ENCODE data around the gene APRT.
A peak's percentile ranks its signal among the peaks of the same experiment; 100 is the strongest.
"Not testable (repeated sequence)": the region's sequence is repeated elsewhere in the genome, so short reads cannot be mapped to it uniquely, and the experiment has no call there.

APRT gene

GRCh38 chr16:88806491-88807111 lies 5.1 kb downstream of the APRT start:
- no peak for DNase-seq

- DNase-seq: no peak
Measured at GRCh38 chr16:88805887-88806393, 5.8 kb downstream of the APRT start.

DNA sequence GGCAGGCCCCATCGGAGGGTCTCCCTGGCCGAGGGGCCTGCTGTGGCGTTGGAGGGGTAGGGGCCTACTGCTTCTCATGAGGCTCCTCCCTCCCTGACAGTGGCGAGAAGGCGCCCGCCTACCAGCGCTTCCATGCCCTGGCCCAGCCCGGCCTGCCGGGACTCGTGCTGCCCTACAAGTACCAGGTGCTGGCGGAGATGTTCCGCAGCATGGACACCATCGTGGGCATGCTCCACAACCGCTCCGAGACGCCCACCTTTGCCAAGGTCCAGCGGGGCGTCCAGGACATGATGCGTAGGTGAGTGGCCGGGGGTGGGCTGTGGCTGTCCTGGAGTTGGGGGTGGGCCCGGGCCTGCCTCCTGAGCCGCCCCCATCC lies 6.4 kb downstream of the APRT start:
- DNase-seq: no peak

GRCh38 chr16:88804552-88805339 lies 7.0 kb downstream of the APRT start:
- no peak for DNase-seq

GRCh38 chr16:88804173-88804551 lies 7.6 kb downstream of the APRT start:
- no peak for DNase-seq

GRCh38 chr16:88803264-88803987 lies 8.3 kb downstream of the APRT start, which contains the start of gene CDT1:
Gene CDT1 (plus strand): TSS chr16:88803789. CDS start chr16:88803832, 43 bp downstream.
- DNase-seq: peak; percentile 82

DNA sequence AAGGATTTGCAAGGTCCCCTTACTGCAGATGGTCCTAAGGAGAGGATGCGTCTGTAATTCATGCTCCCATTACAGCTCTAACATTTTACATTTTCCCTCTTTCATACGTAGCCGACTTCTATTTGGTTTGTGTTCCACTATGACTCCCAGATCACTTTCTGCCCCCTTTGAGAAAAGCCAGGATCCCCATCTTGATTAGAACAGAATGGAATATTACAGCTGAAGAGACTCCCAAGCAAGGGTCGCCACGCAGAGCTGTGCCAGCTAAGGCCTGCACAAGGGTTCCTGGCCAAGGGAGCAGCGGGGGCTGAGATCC lies 11.5 kb downstream of the APRT start:
- DNase-seq: no peak

DNA sequence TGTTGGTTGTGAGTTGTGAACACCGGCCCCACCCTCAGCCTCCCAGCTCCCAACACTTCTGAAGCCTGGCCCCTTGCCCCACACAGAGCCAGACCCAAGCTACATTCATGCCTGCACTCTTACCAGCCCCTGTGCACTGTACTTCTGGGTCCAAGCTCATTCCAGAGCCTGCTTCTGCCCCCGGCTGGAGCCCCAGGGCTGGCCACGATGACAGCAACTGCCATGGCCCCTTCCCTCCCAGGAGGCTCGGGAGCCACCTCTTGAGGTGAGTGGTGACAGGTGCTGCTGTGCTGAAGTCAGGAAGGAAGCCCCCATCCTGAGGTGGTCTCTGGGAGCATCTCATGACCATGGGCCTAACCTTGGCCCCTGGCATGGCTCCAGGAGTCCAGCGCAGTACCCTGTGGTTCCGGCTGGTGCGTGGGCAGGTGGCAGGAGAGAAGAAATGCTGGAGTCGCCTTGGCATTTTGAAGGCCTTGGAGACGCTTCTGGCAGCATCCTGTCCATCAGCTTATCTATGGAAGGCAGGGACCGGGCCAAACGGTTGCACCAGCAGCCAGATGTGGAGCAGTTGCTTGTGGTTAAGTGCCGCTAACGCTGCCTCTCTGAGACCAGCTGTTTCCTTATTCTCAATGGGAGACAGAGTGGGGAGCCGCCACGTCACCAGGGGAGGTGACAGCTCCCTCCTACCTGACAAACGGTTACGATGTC lies 12.0 kb downstream of the APRT start:
- no peak for DNase-seq

DNA sequence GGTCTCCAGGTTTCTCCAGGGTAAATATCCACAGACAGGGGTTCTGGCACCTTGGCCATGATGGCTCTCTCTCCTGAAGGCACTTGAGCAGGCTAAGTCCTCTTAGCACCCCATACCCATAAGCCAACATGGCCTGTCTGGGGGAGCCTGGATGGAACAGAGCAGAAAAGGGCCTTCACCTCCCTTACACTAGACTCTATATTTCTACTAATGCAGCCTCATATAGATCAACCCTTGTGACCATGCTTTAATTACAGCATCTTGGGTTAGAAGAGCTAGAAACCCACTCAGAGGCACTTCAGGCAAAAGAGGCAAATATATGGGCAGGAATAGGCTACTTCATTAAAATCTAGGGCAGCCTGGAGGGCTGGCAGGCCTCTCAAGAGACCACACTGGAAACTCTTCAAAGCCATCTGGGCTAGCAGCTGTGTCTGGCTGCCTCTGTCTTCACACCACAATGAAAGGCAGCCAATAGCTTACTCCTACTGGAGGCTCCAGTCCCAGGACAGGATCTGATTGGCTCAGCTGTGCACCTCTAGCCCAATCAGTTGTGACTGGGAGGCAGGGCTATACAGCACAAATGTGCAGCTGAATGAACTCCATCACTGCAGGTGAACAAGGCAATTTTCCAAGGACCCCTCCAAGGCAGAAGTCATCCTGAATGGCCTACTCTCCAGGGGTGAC lies 12.8 kb downstream of the APRT start:
- no peak for DNase-seq

GRCh38 chr16:88798073-88798472 lies 13.7 kb downstream of the APRT start:
- no peak for DNase-seq

DNA sequence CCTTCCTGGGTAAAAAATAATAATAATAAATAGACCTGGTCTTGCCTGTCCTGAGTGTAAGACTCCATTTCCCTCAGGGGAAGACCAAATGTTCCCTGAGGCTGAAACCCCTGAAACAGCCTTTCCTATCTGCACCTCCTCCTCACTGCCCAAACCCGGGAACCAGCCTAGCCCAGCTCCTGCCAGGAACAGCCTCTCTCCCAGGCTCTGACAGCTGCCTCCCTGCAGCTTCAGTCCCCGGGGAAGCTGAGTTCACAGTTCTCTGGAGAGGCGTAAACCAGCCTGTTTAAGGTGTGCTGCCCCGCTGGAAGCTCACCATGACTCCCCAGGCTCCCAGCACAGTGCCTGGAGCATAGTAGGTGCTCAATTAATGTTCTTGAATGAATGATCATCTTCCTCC lies 15.4 kb downstream of the APRT start:
- no peak for DNase-seq

DNA sequence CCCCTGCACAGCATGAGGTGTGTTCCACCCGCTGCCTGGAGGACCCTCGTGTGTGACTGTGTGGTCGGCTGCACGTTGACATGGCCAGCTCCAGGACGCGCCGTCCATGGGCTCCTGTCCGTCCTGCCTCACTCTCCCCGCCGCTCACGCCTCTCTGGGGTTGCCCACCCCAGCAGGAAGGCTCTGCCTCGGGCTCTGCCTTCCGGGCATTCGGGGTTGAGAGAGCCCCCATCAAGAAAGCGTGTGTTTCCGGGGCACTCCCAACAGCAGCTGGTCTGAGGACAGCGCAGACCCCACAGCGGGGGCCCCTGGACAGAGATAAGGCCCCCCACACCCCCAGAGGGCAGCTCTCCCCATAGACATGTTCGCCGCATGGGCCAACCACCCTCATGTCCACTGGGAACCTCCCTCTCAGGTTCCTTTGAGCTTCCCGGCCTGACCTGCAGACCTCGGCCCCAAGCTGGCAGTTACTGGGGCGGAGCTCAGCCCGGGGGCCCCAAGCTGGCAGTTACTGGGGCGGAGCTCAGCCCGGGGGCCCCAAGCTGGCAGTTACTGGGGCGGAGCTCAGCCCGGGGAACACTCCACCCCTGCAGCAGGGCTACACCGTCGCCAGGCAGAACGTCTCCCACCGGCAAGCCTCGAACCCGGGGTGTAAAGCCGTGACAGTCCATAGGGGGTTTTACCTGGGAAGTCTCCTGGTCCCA lies 18.3 kb downstream of the APRT start:
- DNase-seq: no peak

DNA sequence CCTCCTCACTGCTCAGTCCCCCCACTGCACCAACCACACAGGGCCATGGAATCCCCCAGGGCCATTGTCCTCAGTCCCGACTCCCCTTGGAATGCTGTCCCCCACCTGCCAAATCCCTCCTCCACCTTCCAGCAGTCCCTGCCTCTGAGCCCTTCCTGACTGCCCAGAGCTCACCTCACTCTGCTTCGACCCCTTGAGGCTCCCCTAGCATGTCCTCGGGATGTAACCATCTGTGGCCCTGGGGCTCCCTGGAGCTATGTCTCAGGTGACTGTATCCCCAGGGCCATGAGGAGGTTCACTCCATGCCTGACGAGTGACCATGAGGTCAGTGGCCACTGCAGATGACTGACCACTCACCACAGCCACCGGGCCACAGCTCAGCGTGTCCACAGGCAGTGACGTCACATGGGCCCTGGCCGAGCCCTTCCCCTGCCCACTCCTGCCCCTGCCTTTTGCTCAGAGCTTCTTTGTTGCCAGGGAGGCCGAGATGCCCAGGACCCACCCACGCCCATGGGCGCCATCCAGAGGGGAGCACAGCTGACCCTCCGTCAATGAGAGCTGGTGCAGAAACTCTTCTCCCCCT lies 19.0 kb downstream of the APRT start:
- no peak for DNase-seq

DNA sequence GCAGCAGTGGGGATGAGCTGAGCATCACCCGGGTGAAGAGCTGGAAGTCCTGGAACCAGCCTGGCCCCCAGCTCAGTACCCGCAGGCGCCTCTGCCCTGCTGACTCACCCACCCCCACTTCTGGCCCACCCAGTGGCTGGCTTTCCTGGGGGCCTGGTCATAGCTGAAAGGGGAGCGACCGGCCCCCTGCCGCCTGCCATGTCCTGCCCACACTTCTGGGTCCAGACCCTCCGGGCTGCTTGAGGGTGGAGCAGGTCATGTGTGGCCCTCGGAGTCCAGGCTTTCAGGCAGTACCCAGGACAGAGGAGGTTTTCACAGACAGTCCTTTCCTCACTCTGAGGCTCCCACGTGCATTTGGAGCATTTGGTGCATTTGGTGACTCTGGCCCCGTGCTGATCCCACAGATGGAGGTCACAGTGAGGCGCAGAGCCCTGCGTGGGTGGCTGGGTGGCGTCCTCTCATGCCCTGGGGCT lies 19.6 kb downstream of the APRT start:
- DNase-seq: no peak

DNA sequence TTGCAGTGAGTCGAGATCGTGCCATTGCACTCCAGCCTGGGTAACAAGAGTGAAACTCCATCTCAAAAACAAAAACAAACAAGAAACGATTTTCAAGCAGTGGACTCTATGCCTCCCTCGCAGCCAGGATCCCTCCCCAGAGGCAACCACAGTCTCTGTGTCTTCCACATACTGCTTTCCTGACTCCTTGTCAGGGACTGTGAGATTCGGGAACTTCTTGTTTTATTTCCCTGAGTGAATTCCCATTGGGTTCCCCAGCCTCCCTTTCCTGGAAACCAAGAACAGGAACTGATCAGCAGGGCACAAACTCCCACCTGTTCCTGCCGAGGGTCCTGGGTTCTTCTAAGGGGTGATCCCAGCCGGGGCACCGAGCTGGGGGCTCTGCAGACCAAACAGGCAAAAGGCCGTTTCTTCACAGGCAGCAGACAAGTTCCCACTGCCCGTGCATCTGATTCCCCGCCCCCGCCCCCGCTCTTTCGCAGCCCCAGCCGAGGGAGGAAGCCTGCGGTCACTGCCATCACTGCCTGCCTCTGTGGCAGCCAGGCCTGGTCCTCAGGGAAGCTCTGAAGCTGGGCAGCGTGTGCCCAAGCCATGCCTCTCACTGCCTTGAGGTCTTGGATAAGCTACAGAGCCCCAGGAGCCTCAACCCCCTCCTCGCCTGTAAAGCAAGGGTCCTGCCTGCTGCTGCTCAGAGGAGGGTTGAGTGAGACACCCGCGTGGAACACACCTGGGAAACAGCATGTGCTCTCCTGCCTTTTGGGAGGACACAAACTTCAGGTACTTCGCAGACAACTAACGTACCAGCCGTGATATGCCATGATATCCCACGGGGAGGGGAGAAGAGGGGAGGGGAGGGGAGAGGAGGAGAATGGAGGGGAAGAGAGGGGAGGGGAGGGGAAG lies 21.2 kb downstream of the APRT start:
- DNase-seq: peak; percentile 61

GRCh38 chr16:88789594-88789993 lies 22.1 kb downstream of the APRT start:
- DNase-seq: no peak

DNA sequence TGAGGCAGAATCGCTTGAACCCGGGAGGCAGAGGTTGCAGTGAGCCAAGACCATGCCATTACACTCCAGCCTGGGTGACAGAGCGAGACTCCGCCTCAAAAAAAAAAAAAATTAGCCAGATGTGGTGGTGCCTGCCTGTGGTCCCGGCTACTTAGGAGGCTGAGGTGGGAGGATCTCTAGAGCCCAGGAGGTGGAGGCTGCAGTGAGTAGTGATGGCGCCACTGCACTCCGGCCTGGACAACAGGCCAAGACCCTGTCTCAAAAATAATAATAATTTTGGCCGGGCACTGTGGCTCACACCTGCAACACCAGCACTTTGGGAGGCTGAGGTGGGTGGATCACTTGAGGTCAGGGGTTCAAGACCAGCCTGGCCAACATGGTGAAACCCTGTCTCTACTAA lies 23.0 kb downstream of the APRT start:
- not testable (repeated sequence) for DNase-seq

DNA sequence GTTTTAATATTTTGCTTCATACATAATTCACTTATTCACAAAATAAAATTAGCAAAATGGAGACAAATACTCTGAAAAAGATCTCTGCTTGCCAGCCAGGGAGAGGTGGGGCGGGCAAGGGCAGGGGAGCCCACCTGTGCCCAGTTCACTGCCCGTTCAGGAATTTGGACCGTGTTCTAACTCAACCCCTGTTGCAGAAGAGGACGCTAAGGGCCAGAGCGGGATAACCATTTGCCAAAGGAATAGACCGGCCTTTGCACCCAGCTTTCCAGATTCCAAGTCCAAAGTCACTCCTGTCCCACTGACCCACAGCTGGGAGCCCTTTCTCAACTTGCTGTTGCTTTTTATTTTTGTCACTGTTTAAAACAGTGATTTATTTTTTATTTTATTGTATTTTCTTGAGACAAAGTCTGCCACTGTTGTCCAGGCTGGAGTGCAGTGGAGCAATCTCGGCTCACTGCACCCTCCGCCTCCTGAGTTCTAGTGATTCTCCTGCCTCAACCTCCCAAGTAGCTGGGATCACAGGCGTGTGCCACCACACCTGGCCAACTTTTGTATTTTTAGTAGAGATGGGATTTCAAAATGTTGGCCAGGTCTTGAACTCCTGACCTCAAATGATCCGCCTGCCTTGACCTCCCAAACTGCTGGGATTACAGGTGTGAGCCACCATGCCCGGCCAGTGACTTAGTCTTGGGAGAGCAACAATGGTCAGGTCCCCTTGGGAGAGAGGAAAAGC lies 24.0 kb downstream of the APRT start:
- DNase-seq: no peak

DNA sequence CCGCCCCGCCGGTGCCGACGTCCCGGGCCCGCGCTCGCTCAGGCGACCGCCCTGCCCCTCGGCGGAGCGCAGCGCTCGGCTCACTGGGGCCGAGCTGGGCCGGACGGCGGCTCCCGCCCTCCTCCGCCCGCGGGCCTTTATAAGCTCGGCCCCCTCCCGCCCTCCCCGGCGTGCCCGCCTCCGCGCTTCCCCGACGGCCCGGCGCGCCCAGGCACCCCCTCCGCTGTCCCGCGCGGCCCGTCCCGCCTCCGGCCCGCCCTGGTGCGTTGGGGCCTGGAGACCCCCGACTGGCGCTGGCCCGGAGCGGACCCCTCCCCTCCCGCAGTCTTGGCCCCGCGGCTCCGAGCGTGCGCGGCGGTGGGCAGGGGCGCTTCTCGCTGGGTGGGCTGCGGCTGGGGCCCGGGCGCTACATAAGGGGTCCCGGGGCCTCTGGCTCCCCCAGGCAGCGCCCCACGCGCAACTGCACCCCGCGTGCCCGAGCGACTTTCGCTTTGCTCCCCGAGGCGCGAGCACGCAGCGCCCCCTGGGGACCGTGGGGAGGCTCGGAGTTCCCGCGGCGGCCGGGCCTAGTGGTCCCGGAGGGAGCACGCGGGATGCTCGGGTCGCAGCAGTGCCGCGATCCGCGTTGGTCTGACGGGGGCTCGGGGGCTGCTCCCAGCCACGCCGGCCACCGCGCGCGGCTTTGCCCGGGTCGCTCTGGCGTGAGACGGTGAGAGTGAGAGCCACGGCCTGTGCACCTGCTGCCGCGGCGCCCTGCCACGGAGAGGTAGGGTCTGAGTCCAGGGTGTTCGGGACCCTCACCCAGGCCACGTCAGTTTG lies 26.4 kb downstream of the APRT start, which contains the start of gene PIEZO1:
Gene PIEZO1, minus strand, starts transcription at position 115 of the 819 bp plus-strand sequence. CDS start 256 bp downstream, outside the sequence.
- DNase-seq: peak; percentile 81
